Glutamatergic neuron (in vitro differentiated cells): Measurements from ENCODE around the gene GPC6. TPM values are rescaled to one million over a fixed set of nuclear protein-coding genes. Genes with fewer than 3 reads are reported as not detected.

Source experiments
- DNase-seq: peaks from one replicate; pipeline ENCODE4 v3.0.0; 2022
- H3K27ac Mint-ChIP-seq: one replicate; pipeline ENCODE4 v1.8.0; 2020; ENCODE audit warnings: mild to moderate bottlenecking, mixed read lengths, inconsistent platforms; ENCODE audit not compliant: unreplicated experiment
- H3K27me3 Mint-ChIP-seq: one replicate; pipeline ENCODE4 v1.8.0; 2020; ENCODE audit warnings: mild to moderate bottlenecking, moderate library complexity, mixed read lengths, inconsistent platforms; ENCODE audit not compliant: unreplicated experiment
- H3K36me3 Mint-ChIP-seq: one replicate; pipeline ENCODE4 v1.8.0; 2020; ENCODE audit warnings: mild to moderate bottlenecking, mixed read lengths, inconsistent platforms; ENCODE audit not compliant: unreplicated experiment
- H3K4me1 Mint-ChIP-seq: one replicate; pipeline ENCODE4 v1.8.0; 2020; ENCODE audit warnings: mild to moderate bottlenecking, low read depth, mixed read lengths, inconsistent platforms; ENCODE audit not compliant: unreplicated experiment
- H3K4me3 Mint-ChIP-seq: one replicate; pipeline ENCODE4 v1.8.0; 2020; ENCODE audit warnings: mild to moderate bottlenecking, mixed read lengths, inconsistent platforms; ENCODE audit not compliant: unreplicated experiment
- H3K9me3 Mint-ChIP-seq: one replicate; pipeline ENCODE4 v1.8.0; 2020; ENCODE audit warnings: mild to moderate bottlenecking, moderate library complexity, mixed read lengths, inconsistent platforms; ENCODE audit not compliant: unreplicated experiment
- CTCF ChIP-seq: fragments of 200-600 bp; sonication (generic); IDR thresholded peaks from one replicate; pipeline ENCODE4 v1.5.0; 2021; ENCODE audit not compliant: partially characterized antibody, unreplicated experiment
- total RNA-seq: library from RNA; stranded (reverse); fragmentation: NEBNext Ultra II Directional; extraction: Animal tissue kit (Norgen Biotek cat#: 25700); gene quantifications from one replicate; pipeline ENCODE4 v1.2.1, GENCODE V29; 2021; ENCODE audit not compliant: unreplicated experiment

The GPC6 gene
- total RNA-seq, 1 donor from 2014 or later, result 11.8 TPM

- peaks cover 2% of the 10 kb centered on the region for H3K27me3 Mint-ChIP-seq
- no peaks in the 10 kb centered on the region for H3K36me3 Mint-ChIP-seq
- H3K4me3 Mint-ChIP-seq, result no peak overlapping the region
- TF ChIP-seq CTCF, result no peak
- DNase-seq, result no peak
- H3K4me1 Mint-ChIP-seq, result peaks cover 2% of the 10 kb centered on the region
- no peaks in the 10 kb centered on the region for H3K9me3 Mint-ChIP-seq
- H3K27ac Mint-ChIP-seq, result no peak overlapping the region
Measured at GRCh38 chr13:93859716-93860115, 633.1 kb downstream of the GPC6 start.

GRCh38 chr13:93861818-93862217 lies 635.2 kb downstream of the GPC6 start:
- no peak for TF ChIP-seq CTCF
- no peak for DNase-seq
- H3K27me3 Mint-ChIP-seq, result peaks cover 2% of the 10 kb centered on the region
- peaks cover 2% of the 10 kb centered on the region for H3K4me1 Mint-ChIP-seq
- H3K4me3 Mint-ChIP-seq, result no peak overlapping the region
- H3K9me3 Mint-ChIP-seq, result no peaks in the 10 kb centered on the region
- H3K36me3 Mint-ChIP-seq, result no peaks in the 10 kb centered on the region
- H3K27ac Mint-ChIP-seq, result no peak overlapping the region

GRCh38 chr13:93862259-93862658 lies 635.7 kb downstream of the GPC6 start:
- Mint-ChIP-seq H3K4me1 (peaks cover 2% of the 10 kb centered on the region), H3K27ac (no peak overlapping the region)

GRCh38 chr13:93865235-93865634 lies 638.6 kb downstream of the GPC6 start:
- TF ChIP-seq CTCF, result no peak
- peaks cover 2% of the 10 kb centered on the region for H3K4me1 Mint-ChIP-seq
- no peak overlapping the region for H3K27ac Mint-ChIP-seq
- no peak overlapping the region for H3K4me3 Mint-ChIP-seq
- no peaks in the 10 kb centered on the region for H3K27me3 Mint-ChIP-seq
- H3K36me3 Mint-ChIP-seq, result no peaks in the 10 kb centered on the region
- no peak for DNase-seq
- no peaks in the 10 kb centered on the region for H3K9me3 Mint-ChIP-seq

More at GRCh38 chr13:93862259-93862658, 635.7 kb downstream of the GPC6 start:
- DNase-seq, result no peak
- no peaks in the 10 kb centered on the region for H3K9me3 Mint-ChIP-seq
- TF ChIP-seq CTCF, result no peak
- peaks cover 2% of the 10 kb centered on the region for H3K27me3 Mint-ChIP-seq
- no peak overlapping the region for H3K4me3 Mint-ChIP-seq
- no peaks in the 10 kb centered on the region for H3K36me3 Mint-ChIP-seq

- DNase-seq, result no peak
- H3K9me3 Mint-ChIP-seq, result no peaks in the 10 kb centered on the region
- no peaks in the 10 kb centered on the region for H3K36me3 Mint-ChIP-seq
- H3K4me1 Mint-ChIP-seq, result no peaks in the 10 kb centered on the region
- no peak overlapping the region for H3K27ac Mint-ChIP-seq
- no peaks in the 10 kb centered on the region for H3K27me3 Mint-ChIP-seq
- TF ChIP-seq CTCF, result no peak
- H3K4me3 Mint-ChIP-seq, result no peak overlapping the region
Measured at GRCh38 chr13:93867481-93867880, 640.9 kb downstream of the GPC6 start.
